HepG2 (cell line): Measurements from ENCODE around the gene PIK3R5. TPM values are rescaled to one million over a fixed set of nuclear protein-coding genes. Genes with fewer than 3 reads are reported as not detected.

ENCODE experiments used
- ATAC-seq: fragments of 200-7000 bp; cut with Tn5 transposase; 3 replicates; pipeline ENCODE4 v1.9.1; 2020; ENCODE audit warnings: mild to moderate bottlenecking, moderate library complexity
- BruUV-seq: library from RNA; stranded (reverse); fragments of 400-500 nt; replicated peaks from 2 replicates; lab custom pipeline; 2021; lab: Mats Ljungman, UMichigan
- CTCF ChIA-PET: fragments of 300-600 bp; formaldehyde crosslinking; extraction: SDS; loops from one replicate; lab custom pipeline; 2021; ENCODE audit warnings: low total read pairs, inconsistent platforms, low intra/inter-chr PET ratio; lab: Yijun Ruan, JAX
- POLR2A ChIA-PET: fragments of 350-600 bp; sonication (Branson Sonifier 250); formaldehyde crosslinking; loops from one replicate; lab custom pipeline; 2020; ENCODE audit warnings: antibody characterized with exemption, inconsistent platforms; lab: Yijun Ruan, JAX
- DNase-seq: peaks from one replicate; pipeline ENCODE4 v3.0.0-alpha.2; 2015; ENCODE audit warnings: low spot score
- FAIRE-seq: peaks from 3 replicates; lab custom pipeline; 2011; peaks lifted over from hg19 to GRCh38; lab: Jason Lieb, UNC
- H2AFZ ChIP-seq: one replicate; pipeline ENCODE4 v1.6.1; 2011; ENCODE audit warnings: low read length, inconsistent platforms
- H3K27ac ChIP-seq: fragments of 300-600 bp; 3 replicates; pipeline ENCODE4 v1.8.0; 2011; ENCODE audit warnings: mixed run types, mild to moderate bottlenecking, mixed read lengths, low read length, inconsistent platforms; ENCODE audit not compliant: insufficient read depth; ENCODE audit errors: extremely low read length
- H3K27me3 ChIP-seq, 2 experiments: fragments of 200-600 bp in 1 of 2; 2 replicates in 1 of 2; 3 replicates in 1 of 2; pipeline versions ENCODE4 v1.6.0 to v1.8.0; 2011; ENCODE audit warnings: low read length in 2 of 2, mild to moderate bottlenecking in 2 of 2, moderate library complexity in 2 of 2, inconsistent platforms in 1 of 2; ENCODE audit not compliant: insufficient read depth in 2 of 2, control insufficient read depth in 1 of 2
- H3K36me3 ChIP-seq, 2 experiments: fragments of 200-600 bp in 1 of 2; replicated peaks in 1 of 2; 2 replicates in 1 of 2; 3 replicates in 1 of 2; pipeline versions ENCODE4 v1.5.1 to v1.8.0; 2011; ENCODE audit warnings: low read length in 2 of 2, inconsistent platforms in 1 of 2; ENCODE audit not compliant: insufficient read depth in 2 of 2, control insufficient read depth in 1 of 2
- H3K4me1 ChIP-seq: 2 replicates; pipeline ENCODE4 v1.5.1; 2012; ENCODE audit warnings: low read length, inconsistent platforms; ENCODE audit not compliant: insufficient read depth
- H3K4me2 ChIP-seq: 2 replicates; pipeline ENCODE4 v1.6.0; 2011; ENCODE audit warnings: low read depth, low read length, inconsistent platforms
- H3K4me3 ChIP-seq, 3 experiments: fragments of 200-600 bp in 1 of 3; sonication (generic), shearing (Covaris generic) in 1 of 3; replicated peaks in 1 of 3; 2 replicates each; pipeline ENCODE4 v1.5.1; 2011 to 2016; ENCODE audit warnings: low read length in 3 of 3, inconsistent platforms in 2 of 3, low read depth in 2 of 3, mild to moderate bottlenecking in 2 of 3, control low read depth in 1 of 3, mixed read lengths in 1 of 3; ENCODE audit not compliant: insufficient read depth in 1 of 3
- H3K79me2 ChIP-seq: one replicate; pipeline ENCODE4 v1.6.1; 2011; ENCODE audit warnings: low read length, inconsistent platforms; ENCODE audit not compliant: insufficient read depth
- H3K9ac ChIP-seq: 2 replicates; pipeline ENCODE4 v1.6.0; 2011; ENCODE audit warnings: mild to moderate bottlenecking, low read depth, low read length, inconsistent platforms; ENCODE audit not compliant: insufficient read depth
- H3K9me3 ChIP-seq: 2 replicates; pipeline ENCODE4 v1.5.1; 2012; ENCODE audit warnings: mild to moderate bottlenecking, low read length
- H4K20me1 ChIP-seq: 2 replicates; pipeline ENCODE4 v1.6.0; 2011; ENCODE audit warnings: inconsistent platforms, mild to moderate bottlenecking, low read length, moderate library complexity; ENCODE audit not compliant: insufficient read depth
- CHCHD3 ChIP-seq: sonication (generic); formaldehyde crosslinking; IDR thresholded peaks from 2 replicates; pipeline ENCODE4 v1.8.0; 2022; ENCODE audit warnings: mild to moderate bottlenecking, missing genetic modification reagents, moderate library complexity
- CREB1 ChIP-seq, 2 experiments: fragments of 450-650 bp in 1 of 2; IDR thresholded peaks; 2 replicates each; pipeline ENCODE4 v1.6.1; 2016 to 2017; ENCODE audit warnings: control low read depth in 1 of 2, mild to moderate bottlenecking in 1 of 2, missing compliant biosample characterization in 1 of 2, missing genetic modification characterization in 1 of 2
- CREM ChIP-seq, 2 experiments: sonication (generic) in 1 of 2; formaldehyde crosslinking in 1 of 2; IDR thresholded peaks; 2 replicates each; pipeline versions ENCODE4 v1.4.0 to v1.6.1; 2016 to 2020; ENCODE audit warnings: antibody characterized with exemption in 1 of 2, mild to moderate bottlenecking in 1 of 2, missing genetic modification reagents in 1 of 2
- MAFK ChIP-seq, 2 experiments: IDR thresholded peaks in 1 of 2; conservative IDR thresholded peaks in 1 of 2; 2 replicates each; pipeline ENCODE4 v1.6.1; 2011; ENCODE audit warnings: improper control_type of control experiment in 2 of 2, low read length in 2 of 2
- SOX13 ChIP-seq, 3 experiments: fragments of 450-650 bp in 1 of 3; sonication (generic) in 1 of 3; formaldehyde crosslinking in 1 of 3; IDR thresholded peaks in 2 of 3; conservative IDR thresholded peaks in 1 of 3; 2 replicates each; pipeline versions ENCODE4 v1.5.0 to v1.6.1; 2016 to 2020; ENCODE audit warnings: antibody characterized with exemption in 1 of 3, mild to moderate bottlenecking in 1 of 3, missing compliant biosample characterization in 1 of 3, missing genetic modification reagents in 1 of 3, moderate library complexity in 1 of 3
- ZNF883 ChIP-seq: sonication (generic); formaldehyde crosslinking; IDR thresholded peaks from 2 replicates; pipeline ENCODE4 v1.5.1; 2020; ENCODE audit warnings: mild to moderate bottlenecking, missing genetic modification reagents; ENCODE audit errors: not compliant biosample characterization
- WGBS: methylation state at CpG from one replicate; pipeline ENCODE4 v1.1.6; 2017; ENCODE audit warnings: low lambda C conversion rate; 5-methylcytosine and 5-hydroxymethylcytosine counted together
- in situ Hi-C: cut with HindIII; loops from 2 replicates; pipeline ENCODE4 v1.10.0; 2017; ENCODE audit warnings: low pct_unique_long_range_greater_than_20kb; ENCODE audit not compliant: extremely low pct_ligation_motif_present
- intact Hi-C: fragments of 100-400 bp; cut with micrococcal nuclease; formaldehyde crosslinking; loops from one replicate; pipeline ENCODE4 v1.10.0; 2022; ENCODE audit not compliant: unreplicated experiment
- polyA plus RNA-seq, 8 experiments: library from polyadenylated mRNA; depleted of rRNA in 3 of 8; stranded (reverse) in 7 of 8; unstranded in 1 of 8; fragments of >200 nt; fragmentation: Illumina TruSeq in 4 of 8; extraction: Trizol in 4 of 8; gene quantifications; 2 replicates each; pipeline versions ENCODE4 v1.2.1 to v1.2.3, GENCODE V29; 2011 to 2016; ENCODE audit warnings: low read depth in 4 of 8, missing spikeins in 1 of 8, mixed read lengths in 1 of 8; ENCODE audit not compliant: insufficient read depth in 1 of 8
- total RNA-seq, 5 experiments: library from RNA; depleted of rRNA; stranded (reverse); fragments of >200 nt; fragmentation: Illumina TruSeq; extraction: Trizol; gene quantifications; 2 replicates each; pipeline ENCODE4 v1.2.3, GENCODE V29; 2016; ENCODE audit warnings: low read depth in 1 of 5
- TF ChIP-seq, protein P1 (sequence below): sonication (generic); formaldehyde crosslinking; IDR thresholded peaks from 2 replicates; pipeline ENCODE4 v1.4.0; 2020; ENCODE audit warnings: missing genetic modification reagents
- TF ChIP-seq, protein P2 (sequence below): fragments of 450-650 bp; IDR thresholded peaks from 2 replicates; pipeline ENCODE4 v1.6.1; 2017

PIK3R5 gene
- total and polyA plus RNA-seq, 2 of the 13 experiments (the other 11 are each of a cell fraction or from before 2014, with no cell fraction given), result not detected

DNA sequence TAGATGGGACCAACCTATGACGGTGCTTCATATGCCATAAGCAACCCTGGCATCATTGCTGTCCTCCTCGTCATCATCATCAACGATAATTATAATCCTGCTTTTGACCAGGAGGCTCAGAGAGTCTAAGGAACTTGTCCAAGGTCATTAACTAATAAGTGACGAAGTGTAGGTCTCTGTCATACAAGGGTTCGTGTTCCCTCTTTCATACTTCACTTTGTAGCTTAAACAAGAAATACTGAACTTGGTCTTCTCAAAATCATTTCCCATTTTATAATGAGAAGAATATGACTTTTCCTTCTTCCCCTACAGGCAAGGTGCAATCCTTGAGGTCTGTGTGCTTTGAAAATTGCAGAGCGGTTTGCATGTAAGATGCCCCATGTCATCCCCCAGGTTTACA is 66.9 kb downstream of the PIK3R5 start:
- Histone ChIP-seq H3K27ac (no peak overlapping the region), H3K4me2 (no peak overlapping the region), H3K4me1 (no peaks in the 10 kb centered on the region), H4K20me1 (no peaks in the 10 kb centered on the region), H3K4me3 (no peak overlapping the region), H3K36me3 (no peaks in the 10 kb centered on the region), H3K9me3 (no peaks in the 10 kb centered on the region), H2AFZ (no peak overlapping the region), H3K27me3 (peaks cover 6 to 50% of the 10 kb centered on the region in 2 experiments; a peak in 4 of 5 replicates), H3K79me2 (no peaks in the 10 kb centered on the region), H3K9ac (no peak overlapping the region)
- intact Hi-C loops (loop anchor here (5.0 kb wide), 1 partner anchor 96 kb away; no protein-coding TSS in a partner anchor), in situ Hi-C loops (loop anchor here (5.0 kb wide), 1 partner anchor 101 kb away; the partner anchor contains the start of gene MFSD6L)
- no peak for ATAC-seq
- 23% methylated on average over 6 of the region's 6 CpGs for WGBS
- no TSS peak for BruUV-seq
- DNase-seq, result no peak
- ChIA-PET CTCF (no interaction called here), POLR2A (no interaction called here)
- FAIRE-seq, result no peak
- TF ChIP-seq CREB1 (IDR thresholded peaks at IDR 0.05) (peak; percentile 74), CREB1 (CRISPR knock-in tag; IDR thresholded peaks at IDR 0.05) (no peak), ZNF883 (no peak), SOX13 (IDR thresholded peaks at IDR 0.05) (no peak), SOX13 (CRISPR knock-in tag; conservative IDR thresholded peaks at IDR 0.05 in 1 of 2, IDR thresholded peaks at IDR 0.05 in 1 of 2) (no peak), CREM (IDR thresholded peaks at IDR 0.05) (no peak), CREM (CRISPR knock-in tag; IDR thresholded peaks at IDR 0.05) (no peak), CHCHD3 (CRISPR knock-in tag) (no peak), MAFK (conservative IDR thresholded peaks at IDR 0.05 in 1 of 2, IDR thresholded peaks at IDR 0.05 in 1 of 2; ENCODE audit: low read length in 2 of 2) (no peak)
- TF ChIP-seq, protein P1, sequence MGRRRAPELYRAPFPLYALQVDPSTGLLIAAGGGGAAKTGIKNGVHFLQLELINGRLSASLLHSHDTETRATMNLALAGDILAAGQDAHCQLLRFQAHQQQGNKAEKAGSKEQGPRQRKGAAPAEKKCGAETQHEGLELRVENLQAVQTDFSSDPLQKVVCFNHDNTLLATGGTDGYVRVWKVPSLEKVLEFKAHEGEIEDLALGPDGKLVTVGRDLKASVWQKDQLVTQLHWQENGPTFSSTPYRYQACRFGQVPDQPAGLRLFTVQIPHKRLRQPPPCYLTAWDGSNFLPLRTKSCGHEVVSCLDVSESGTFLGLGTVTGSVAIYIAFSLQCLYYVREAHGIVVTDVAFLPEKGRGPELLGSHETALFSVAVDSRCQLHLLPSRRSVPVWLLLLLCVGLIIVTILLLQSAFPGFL (CRISPR knock-in tag), result no peak
- TF ChIP-seq, protein P2, sequence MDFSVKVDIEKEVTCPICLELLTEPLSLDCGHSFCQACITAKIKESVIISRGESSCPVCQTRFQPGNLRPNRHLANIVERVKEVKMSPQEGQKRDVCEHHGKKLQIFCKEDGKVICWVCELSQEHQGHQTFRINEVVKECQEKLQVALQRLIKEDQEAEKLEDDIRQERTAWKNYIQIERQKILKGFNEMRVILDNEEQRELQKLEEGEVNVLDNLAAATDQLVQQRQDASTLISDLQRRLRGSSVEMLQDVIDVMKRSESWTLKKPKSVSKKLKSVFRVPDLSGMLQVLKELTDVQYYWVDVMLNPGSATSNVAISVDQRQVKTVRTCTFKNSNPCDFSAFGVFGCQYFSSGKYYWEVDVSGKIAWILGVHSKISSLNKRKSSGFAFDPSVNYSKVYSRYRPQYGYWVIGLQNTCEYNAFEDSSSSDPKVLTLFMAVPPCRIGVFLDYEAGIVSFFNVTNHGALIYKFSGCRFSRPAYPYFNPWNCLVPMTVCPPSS, result no peak
